Nephron progenitor cell (in vitro differentiated cells): ENCODE data around the gene QSER1.

Experiments
- DNase-seq: peaks from one replicate; pipeline ENCODE4 v3.0.0; 2021
- H3K27ac Mint-ChIP-seq: 2 replicates; pipeline ENCODE4 v1.8.0; 2021; ENCODE audit warnings: mild to moderate bottlenecking, moderate library complexity, mixed read lengths
- H3K27me3 Mint-ChIP-seq: 2 replicates; pipeline ENCODE4 v1.8.0; 2021; ENCODE audit warnings: mild to moderate bottlenecking, low read depth, mixed read lengths; ENCODE audit not compliant: poor library complexity
- H3K36me3 Mint-ChIP-seq: 2 replicates; pipeline ENCODE4 v1.8.0; 2021; ENCODE audit warnings: low read depth, mixed read lengths
- H3K4me1 Mint-ChIP-seq: 2 replicates; pipeline ENCODE4 v1.8.0; 2021; ENCODE audit warnings: mixed read lengths
- H3K4me3 Mint-ChIP-seq: 2 replicates; pipeline ENCODE4 v1.8.0; 2021; ENCODE audit warnings: mild to moderate bottlenecking, moderate library complexity, mixed read lengths
- H3K9me3 Mint-ChIP-seq: 2 replicates; pipeline ENCODE4 v1.8.0; 2021; ENCODE audit warnings: mild to moderate bottlenecking, moderate library complexity, mixed read lengths
- TF ChIP-seq, protein P1 (sequence below): fragments of 200-600 bp; sonication (generic); IDR thresholded peaks from 2 replicates; pipeline ENCODE4 v1.5.0; 2021; ENCODE audit warnings: antibody characterized with exemption

The QSER1 gene

DNA sequence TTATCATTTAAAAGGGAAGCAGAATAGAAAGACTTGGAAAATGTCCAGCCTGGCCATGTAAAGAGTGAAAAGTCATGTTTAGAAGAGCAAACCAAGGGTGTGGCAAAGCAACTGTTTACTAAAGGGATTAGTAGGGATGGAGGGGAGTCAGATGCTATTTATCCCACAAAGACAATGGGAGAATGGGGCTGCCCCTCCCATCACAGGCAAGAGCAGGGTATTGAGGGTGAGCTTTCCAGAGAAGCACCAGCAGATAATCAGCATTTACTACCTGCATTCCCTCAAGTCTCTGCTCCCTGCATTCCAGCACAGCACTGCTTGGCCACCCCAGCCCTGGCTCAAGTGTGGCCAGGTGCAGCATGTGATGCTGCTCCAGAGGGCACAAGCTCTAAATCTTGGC lies 18.5 kb upstream of the QSER1 start:
- no peak for DNase-seq
- no peak overlapping the region for H3K4me3 Mint-ChIP-seq
- H3K36me3 Mint-ChIP-seq: no peaks in the 10 kb centered on the region
- no peaks in the 10 kb centered on the region for H3K4me1 Mint-ChIP-seq
- no peak overlapping the region for H3K27ac Mint-ChIP-seq
- peaks cover 13% of the 10 kb centered on the region for H3K27me3 Mint-ChIP-seq
- H3K9me3 Mint-ChIP-seq: peaks cover 17% of the 10 kb centered on the region
- TF ChIP-seq, protein P1, sequence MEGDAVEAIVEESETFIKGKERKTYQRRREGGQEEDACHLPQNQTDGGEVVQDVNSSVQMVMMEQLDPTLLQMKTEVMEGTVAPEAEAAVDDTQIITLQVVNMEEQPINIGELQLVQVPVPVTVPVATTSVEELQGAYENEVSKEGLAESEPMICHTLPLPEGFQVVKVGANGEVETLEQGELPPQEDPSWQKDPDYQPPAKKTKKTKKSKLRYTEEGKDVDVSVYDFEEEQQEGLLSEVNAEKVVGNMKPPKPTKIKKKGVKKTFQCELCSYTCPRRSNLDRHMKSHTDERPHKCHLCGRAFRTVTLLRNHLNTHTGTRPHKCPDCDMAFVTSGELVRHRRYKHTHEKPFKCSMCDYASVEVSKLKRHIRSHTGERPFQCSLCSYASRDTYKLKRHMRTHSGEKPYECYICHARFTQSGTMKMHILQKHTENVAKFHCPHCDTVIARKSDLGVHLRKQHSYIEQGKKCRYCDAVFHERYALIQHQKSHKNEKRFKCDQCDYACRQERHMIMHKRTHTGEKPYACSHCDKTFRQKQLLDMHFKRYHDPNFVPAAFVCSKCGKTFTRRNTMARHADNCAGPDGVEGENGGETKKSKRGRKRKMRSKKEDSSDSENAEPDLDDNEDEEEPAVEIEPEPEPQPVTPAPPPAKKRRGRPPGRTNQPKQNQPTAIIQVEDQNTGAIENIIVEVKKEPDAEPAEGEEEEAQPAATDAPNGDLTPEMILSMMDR: no peak

DNA sequence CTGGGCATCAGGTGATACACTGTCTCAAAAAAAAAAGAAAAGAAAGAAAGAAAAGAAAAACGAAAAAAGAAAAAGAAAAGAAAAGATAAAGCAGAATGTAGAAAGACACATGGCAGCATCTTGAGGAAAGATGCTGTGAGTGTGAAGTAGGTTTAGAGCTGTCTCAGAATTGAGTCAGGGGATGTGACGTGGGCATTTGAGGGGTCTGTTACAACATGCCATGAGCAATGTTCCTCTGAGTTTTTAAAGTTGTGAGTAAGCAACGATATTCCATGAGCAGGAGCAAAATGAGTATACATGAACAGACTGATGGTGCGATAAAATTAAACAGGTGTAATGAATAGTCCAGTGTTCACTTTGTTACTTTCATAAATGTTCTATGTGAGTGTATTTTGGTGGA lies 11.3 kb upstream of the QSER1 start:
- no peak for DNase-seq
- peaks cover 11% of the 10 kb centered on the region for H3K4me1 Mint-ChIP-seq
- H3K4me3 Mint-ChIP-seq: no peak overlapping the region
- H3K9me3 Mint-ChIP-seq: peaks cover 16% of the 10 kb centered on the region
- TF ChIP-seq, protein P1: no peak
- peaks cover 8% of the 10 kb centered on the region for H3K27me3 Mint-ChIP-seq
- no peak overlapping the region for H3K27ac Mint-ChIP-seq
- H3K36me3 Mint-ChIP-seq: no peaks in the 10 kb centered on the region

GRCh38 chr11:32883421-32883820 lies 9.2 kb upstream of the QSER1 start:
- TF ChIP-seq, protein P1: no peak
- peaks cover 11% of the 10 kb centered on the region for H3K4me1 Mint-ChIP-seq
- peaks cover 5% of the 10 kb centered on the region for H3K27me3 Mint-ChIP-seq
- H3K9me3 Mint-ChIP-seq: peaks cover 27% of the 10 kb centered on the region
- H3K27ac Mint-ChIP-seq: no peak overlapping the region
- no peak overlapping the region for H3K4me3 Mint-ChIP-seq
- DNase-seq: no peak
- peaks cover 4% of the 10 kb centered on the region for H3K36me3 Mint-ChIP-seq

DNA sequence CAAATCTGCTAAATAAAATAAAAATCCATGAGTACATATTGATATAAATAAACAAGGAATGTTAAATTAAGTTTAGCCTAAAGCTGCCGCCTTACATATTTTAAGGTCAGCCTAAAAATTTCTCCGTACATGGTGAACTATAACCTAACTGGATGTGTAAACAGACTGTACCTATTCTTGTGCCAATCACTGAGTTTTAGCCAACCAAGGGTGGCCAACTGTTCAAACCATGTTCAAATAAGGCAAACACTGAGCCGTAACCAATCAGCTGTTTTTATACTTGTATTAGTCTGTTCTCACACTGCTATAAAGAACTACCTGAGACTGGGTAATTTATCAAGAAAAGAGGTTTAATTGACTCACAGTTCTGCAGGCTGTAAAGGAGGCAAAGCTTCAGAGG lies 8.6 kb upstream of the QSER1 start:
- peaks cover 4% of the 10 kb centered on the region for H3K27me3 Mint-ChIP-seq
- H3K4me3 Mint-ChIP-seq: no peak overlapping the region
- TF ChIP-seq, protein P1: no peak
- no peak for DNase-seq
- H3K4me1 Mint-ChIP-seq: peaks cover 11% of the 10 kb centered on the region
- peaks cover 9% of the 10 kb centered on the region for H3K36me3 Mint-ChIP-seq
- H3K9me3 Mint-ChIP-seq: peaks cover 32% of the 10 kb centered on the region
- peak overlapping the region; percentile 73 for H3K27ac Mint-ChIP-seq

DNA sequence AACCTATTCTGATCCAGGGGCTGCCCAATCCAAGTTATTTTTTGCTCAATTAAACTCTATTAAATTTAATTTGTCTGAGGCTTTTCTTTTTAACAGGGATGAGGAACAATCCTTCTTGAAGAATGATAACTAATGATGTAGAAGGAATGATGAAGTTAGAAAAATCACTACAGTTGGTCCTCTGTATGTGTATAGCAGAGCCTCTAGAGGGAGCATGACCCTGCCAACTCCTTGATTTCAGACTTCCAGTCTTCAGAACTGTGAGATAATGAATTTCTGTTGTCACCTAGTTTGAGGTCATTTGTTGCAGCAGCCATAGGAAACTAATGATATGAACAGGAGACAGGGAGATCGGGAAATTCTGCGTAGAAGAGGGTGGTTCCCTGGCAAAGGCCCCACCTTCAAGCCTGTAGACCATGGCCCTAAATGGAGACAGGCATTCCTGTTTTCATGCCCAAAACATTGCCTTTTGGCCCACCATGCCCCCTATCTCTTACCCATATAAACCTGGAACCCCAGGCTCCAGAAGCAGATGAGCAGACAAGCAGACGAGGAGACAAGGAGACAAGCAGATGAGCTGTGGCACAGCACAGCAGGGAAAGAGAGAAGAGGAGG lies 7.7 kb upstream of the QSER1 start:
- H3K36me3 Mint-ChIP-seq: peaks cover 17% of the 10 kb centered on the region
- no peak overlapping the region for H3K4me3 Mint-ChIP-seq
- no peak for DNase-seq
- peaks cover 41% of the 10 kb centered on the region for H3K9me3 Mint-ChIP-seq
- TF ChIP-seq, protein P1: no peak
- H3K27me3 Mint-ChIP-seq: peaks cover 4% of the 10 kb centered on the region
- peaks cover 12% of the 10 kb centered on the region for H3K4me1 Mint-ChIP-seq
- no peak overlapping the region for H3K27ac Mint-ChIP-seq

DNA sequence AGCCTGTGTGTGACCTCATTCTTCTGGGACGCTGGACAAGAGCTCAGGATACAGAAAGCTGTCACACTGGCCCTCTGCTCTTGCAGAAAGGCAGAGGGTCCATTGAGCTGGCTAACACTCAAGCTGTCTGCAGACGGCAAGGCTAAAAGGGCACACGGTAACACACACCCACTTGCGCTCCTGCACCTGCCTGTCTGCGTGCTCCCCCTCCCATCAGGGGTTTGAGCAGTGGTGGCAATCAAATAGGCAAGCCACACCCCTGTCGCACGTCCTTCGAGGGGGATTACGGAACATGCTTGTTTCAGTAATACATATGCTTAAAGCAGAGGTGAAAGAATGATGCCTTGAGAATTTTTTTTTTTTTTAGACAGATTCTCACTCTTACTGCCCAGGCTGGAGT lies 7.1 kb upstream of the QSER1 start:
- H3K27me3 Mint-ChIP-seq: peaks cover 4% of the 10 kb centered on the region
- H3K4me3 Mint-ChIP-seq: no peak overlapping the region
- H3K4me1 Mint-ChIP-seq: peaks cover 19% of the 10 kb centered on the region
- no peak for DNase-seq
- H3K27ac Mint-ChIP-seq: no peak overlapping the region
- H3K9me3 Mint-ChIP-seq: peaks cover 46% of the 10 kb centered on the region
- TF ChIP-seq, protein P1: no peak
- peaks cover 21% of the 10 kb centered on the region for H3K36me3 Mint-ChIP-seq
